Panc1 (cell line): ENCODE results near the gene CHST8. TPM values are rescaled to one million over a fixed set of nuclear protein-coding genes. Genes with fewer than 3 reads are reported as not detected.

Source experiments
- ATAC-seq: fragments of 200-7000 bp; cut with Tn5 transposase; 2 replicates; pipeline ENCODE4 v1.9.1; 2020; ENCODE audit warnings: mild to moderate bottlenecking, moderate library complexity
- BruUV-seq: library from RNA; stranded (reverse); fragments of 400-500 nt; replicated peaks from 2 replicates; lab custom pipeline; 2021; lab: Mats Ljungman, UMichigan
- CTCF ChIA-PET: fragments of 300-600 bp; sonication (Branson Sonifier 250); formaldehyde crosslinking; loops from one replicate; lab custom pipeline; 2022; ENCODE audit warnings: antibody characterized with exemption; lab: Charles Lee
- POLR2A ChIA-PET: fragments of 300-600 bp; sonication (Branson Sonifier 250); formaldehyde crosslinking; loops from one replicate; lab custom pipeline; 2022; ENCODE audit warnings: antibody characterized with exemption; lab: Charles Lee
- DNase-seq: peaks from one replicate; pipeline ENCODE4 v3.0.0-alpha.2; 2010; ENCODE audit warnings: low read depth, low spot score
- H3K27ac ChIP-seq: 2 replicates; pipeline ENCODE4 v1.5.1; 2011; ENCODE audit warnings: mild to moderate bottlenecking, low read length, inconsistent platforms
- H3K27me3 ChIP-seq: fragments of 200-500 bp; sonication (Bioruptor generic); 2 replicates; pipeline ENCODE4 v1.6.0; 2014; ENCODE audit warnings: low read length, inconsistent platforms; ENCODE audit not compliant: control insufficient read depth, insufficient read depth
- H3K36me3 ChIP-seq: fragments of 200-500 bp; sonication (Bioruptor generic); 2 replicates; pipeline ENCODE4 v1.5.1; 2014; ENCODE audit warnings: inconsistent platforms, mild to moderate bottlenecking, low read length, moderate library complexity; ENCODE audit not compliant: control insufficient read depth, insufficient read depth
- H3K4me1 ChIP-seq: 2 replicates; pipeline ENCODE4 v1.5.1; 2011; ENCODE audit warnings: inconsistent platforms, mild to moderate bottlenecking, low read length, moderate library complexity; ENCODE audit not compliant: control insufficient read depth, insufficient read depth
- H3K4me3 ChIP-seq, 2 experiments: 2 replicates each; pipeline ENCODE4 v1.5.1; 2011 to 2012; ENCODE audit warnings: low read depth in 2 of 2, low read length in 2 of 2, mild to moderate bottlenecking in 2 of 2, inconsistent platforms in 1 of 2, moderate library complexity in 1 of 2
- H3K9me3 ChIP-seq: fragments of 200-500 bp; sonication (Bioruptor generic); 2 replicates; pipeline ENCODE4 v1.5.1; 2014; ENCODE audit warnings: low read depth, mild to moderate bottlenecking, inconsistent platforms, low read length, moderate library complexity; ENCODE audit not compliant: control insufficient read depth, insufficient read depth
- CTCF ChIP-seq: fragments of 450-650 bp; IDR thresholded peaks from 2 replicates; pipeline ENCODE4 v1.5.1; 2017; ENCODE audit warnings: mild to moderate bottlenecking
- POLR2AphosphoS5 ChIP-seq: IDR thresholded peaks from 2 replicates; pipeline ENCODE4 v1.6.1; 2012; ENCODE audit warnings: mild to moderate bottlenecking, low read depth, low read length, moderate library complexity
- REST ChIP-seq, 2 experiments: IDR thresholded peaks; 2 replicates each; pipeline ENCODE4 v1.6.1; 2011 to 2012; ENCODE audit warnings: low read depth in 2 of 2, control low read depth in 1 of 2, low read length in 1 of 2, mild to moderate bottlenecking in 1 of 2, moderate library complexity in 1 of 2; ENCODE audit not compliant: insufficient read depth in 1 of 2
- SIN3A ChIP-seq: IDR thresholded peaks from 2 replicates; pipeline ENCODE4 v1.6.1; 2012; ENCODE audit warnings: low read depth, mild to moderate bottlenecking, low read length, moderate library complexity, borderline replicate concordance; ENCODE audit not compliant: insufficient read depth
- TCF7L2 ChIP-seq: IDR thresholded peaks from 2 replicates; pipeline ENCODE4 v1.6.1; 2011; ENCODE audit warnings: mild to moderate bottlenecking, low read depth, low read length, inconsistent platforms
- in situ Hi-C: cut with HindIII; loops from 2 replicates; pipeline ENCODE4 v1.10.0; 2016; ENCODE audit warnings: low sequenced_read_pairs, low pct_unique_long_range_greater_than_20kb
- intact Hi-C: fragments of 100-400 bp; cut with micrococcal nuclease; formaldehyde crosslinking; loops from one replicate; pipeline ENCODE4 v1.10.0; 2022; ENCODE audit not compliant: unreplicated experiment
- total RNA-seq: library from RNA; stranded (reverse); gene quantifications from one replicate; pipeline ENCODE4 v1.2.1, GENCODE V29; 2021; ENCODE audit not compliant: unreplicated experiment

CHST8 gene
- total RNA-seq, 1 experiment from 2014 or later = 0.28 TPM

- POLR2A ChIA-PET = no interaction called here
- ATAC-seq = no peak
- in situ Hi-C loops = no loop called here
- Histone ChIP-seq H3K4me1 (no peaks in the 10 kb centered on the region), H3K27me3 (peaks cover 2% of the 10 kb centered on the region; the same call in 1 of the 2 replicates), H3K4me3 (no peak overlapping the region), H3K36me3 (no peaks in the 10 kb centered on the region), H3K9me3 (no peaks in the 10 kb centered on the region), H3K27ac (no peak overlapping the region)
- intact Hi-C loops = no loop called here
- no peak for TF ChIP-seq REST (IDR thresholded peaks at IDR 0.05; ENCODE audit: insufficient read depth in 1 of 2, low read depth in 2 of 2, low read length in 1 of 2)
- no peak for TF ChIP-seq CTCF
- no peak for TF ChIP-seq TCF7L2
- TF ChIP-seq SIN3A = no peak
- TF ChIP-seq POLR2AphosphoS5 = no peak
- no TSS peak for BruUV-seq
- DNase-seq = no peak
- CTCF ChIA-PET = no interaction called here
These were observed 22.6 kb downstream of the CHST8 start for GRCh38 chr19:33644284-33644836.

GRCh38 chr19:33646306-33646705 lies 24.6 kb downstream of the CHST8 start:
- in situ Hi-C loops (no loop called here), intact Hi-C loops (no loop called here)
- no TSS peak for BruUV-seq
- DNase-seq (no peak), ATAC-seq (no peak)
- Histone ChIP-seq H3K27ac (no peak overlapping the region), H3K4me1 (no peaks in the 10 kb centered on the region), H3K36me3 (no peaks in the 10 kb centered on the region), H3K4me3 (no peak overlapping the region), H3K27me3 (peaks cover under 1% of the 10 kb centered on the region; the same call in 1 of the 2 replicates), H3K9me3 (no peaks in the 10 kb centered on the region)
- no peak for TF ChIP-seq CTCF
- TF ChIP-seq TCF7L2 = no peak
- TF ChIP-seq SIN3A = no peak
- TF ChIP-seq POLR2AphosphoS5 = no peak
- TF ChIP-seq REST (IDR thresholded peaks at IDR 0.05; ENCODE audit: insufficient read depth in 1 of 2, low read depth in 2 of 2, low read length in 1 of 2) = no peak
- ChIA-PET POLR2A (no interaction called here), CTCF (no interaction called here)
